SK-N-SH treated with all-trans-retinoic acid at 6 μM for 48 hours (cell line): Measurements from ENCODE around the gene TMEM45B.

Experiments used
- ATAC-seq: fragments of 200-7000 bp; cut with Tn5 transposase; 3 replicates; pipeline ENCODE4 v1.9.1; 2020; ENCODE audit warnings: mild to moderate bottlenecking, moderate library complexity
- BACH2 ChIP-seq: fragments of 250-450 bp; sonication (Bioruptor Pico); IDR thresholded peaks from 2 replicates; pipeline ENCODE4 v1.9.0; 2021; ENCODE audit warnings: mild to moderate bottlenecking, borderline replicate concordance
- GLIS3 ChIP-seq: fragments of 250-450 bp; sonication (Bioruptor Pico); IDR thresholded peaks from 2 replicates; pipeline ENCODE4 v1.5.0; 2020; ENCODE audit warnings: mild to moderate bottlenecking, moderate library complexity
- ISL1 ChIP-seq: fragments of 250-450 bp; sonication (Bioruptor Pico); IDR thresholded peaks from 2 replicates; pipeline ENCODE4 v2.1.2; 2022; ENCODE audit warnings: mild to moderate bottlenecking, moderate library complexity
- OSR1 ChIP-seq: fragments of 250-450 bp; sonication (Bioruptor Pico); IDR thresholded peaks from 2 replicates; pipeline ENCODE4 v1.8.0; 2022; ENCODE audit warnings: moderate library complexity, mild to moderate bottlenecking, inconsistent platforms
- PPARA ChIP-seq: fragments of 250-450 bp; sonication (Bioruptor Pico); IDR thresholded peaks from 2 replicates; pipeline ENCODE4 v1.5.0; 2020; ENCODE audit warnings: mild to moderate bottlenecking, borderline replicate concordance
- RARB ChIP-seq: fragments of 250-450 bp; sonication (Bioruptor Pico); IDR thresholded peaks from 2 replicates; pipeline ENCODE4 v1.8.0; 2021; ENCODE audit warnings: mild to moderate bottlenecking, moderate library complexity
- SNAI2 ChIP-seq: fragments of 250-450 bp; sonication (Bioruptor Pico); IDR thresholded peaks from 2 replicates; pipeline ENCODE4 v1.5.0; 2020; ENCODE audit warnings: mild to moderate bottlenecking, moderate library complexity
- TCF4 ChIP-seq: fragments of 250-450 bp; sonication (Bioruptor Pico); IDR thresholded peaks from 2 replicates; pipeline ENCODE4 v1.8.0; 2021; ENCODE audit warnings: mild to moderate bottlenecking, moderate library complexity, borderline replicate concordance
- TOX ChIP-seq: fragments of 250-450 bp; sonication (Bioruptor Pico); IDR thresholded peaks from 2 replicates; pipeline ENCODE4 v1.8.0; 2021; ENCODE audit warnings: mild to moderate bottlenecking, moderate library complexity, borderline replicate concordance
- ZC3H10 ChIP-seq: fragments of 250-450 bp; sonication (Bioruptor Pico); IDR thresholded peaks from 2 replicates; pipeline ENCODE4 v1.5.1; 2021; ENCODE audit warnings: mild to moderate bottlenecking, moderate library complexity
- ZFP3 ChIP-seq: fragments of 250-450 bp; sonication (Bioruptor Pico); IDR thresholded peaks from 2 replicates; pipeline ENCODE4 v1.5.0; 2020; ENCODE audit warnings: mild to moderate bottlenecking, moderate library complexity
- ZFP30 ChIP-seq: fragments of 450-650 bp; formaldehyde crosslinking; IDR thresholded peaks from 2 replicates; pipeline ENCODE4 v1.5.0; 2022; ENCODE audit warnings: mild to moderate bottlenecking, moderate library complexity
- ZNF8 ChIP-seq: fragments of 450-650 bp; formaldehyde crosslinking; IDR thresholded peaks from 2 replicates; pipeline ENCODE4 v1.5.0; 2020; ENCODE audit warnings: mild to moderate bottlenecking, moderate library complexity
- TF ChIP-seq, protein P1 (sequence below): fragments of 250-450 bp; sonication (Bioruptor Pico); IDR thresholded peaks from 2 replicates; pipeline ENCODE4 v1.8.0; 2020; ENCODE audit warnings: mild to moderate bottlenecking, moderate library complexity, borderline replicate concordance
- TF ChIP-seq, protein P2 (sequence below): fragments of 250-450 bp; sonication (Bioruptor Pico); IDR thresholded peaks from 2 replicates; pipeline ENCODE4 v1.5.0; 2020; ENCODE audit warnings: mild to moderate bottlenecking, moderate library complexity
- TF ChIP-seq, protein P3 (sequence below): fragments of 250-450 bp; sonication (Bioruptor Pico); IDR thresholded peaks from 2 replicates; pipeline ENCODE4 v1.5.1; 2020; ENCODE audit warnings: low read depth, mild to moderate bottlenecking, moderate library complexity
- TF ChIP-seq, protein P4 (sequence below): fragments of 250-450 bp; sonication (Bioruptor Pico); IDR thresholded peaks from 2 replicates; pipeline ENCODE4 v1.8.0; 2021; ENCODE audit warnings: low read depth, mild to moderate bottlenecking, moderate library complexity, borderline replicate concordance
- TF ChIP-seq, protein P5 (sequence below): fragments of 250-450 bp; sonication (Bioruptor Pico); IDR thresholded peaks from 2 replicates; pipeline ENCODE4 v1.5.1; 2021; ENCODE audit warnings: mild to moderate bottlenecking, moderate library complexity

The TMEM45B gene

DNA sequence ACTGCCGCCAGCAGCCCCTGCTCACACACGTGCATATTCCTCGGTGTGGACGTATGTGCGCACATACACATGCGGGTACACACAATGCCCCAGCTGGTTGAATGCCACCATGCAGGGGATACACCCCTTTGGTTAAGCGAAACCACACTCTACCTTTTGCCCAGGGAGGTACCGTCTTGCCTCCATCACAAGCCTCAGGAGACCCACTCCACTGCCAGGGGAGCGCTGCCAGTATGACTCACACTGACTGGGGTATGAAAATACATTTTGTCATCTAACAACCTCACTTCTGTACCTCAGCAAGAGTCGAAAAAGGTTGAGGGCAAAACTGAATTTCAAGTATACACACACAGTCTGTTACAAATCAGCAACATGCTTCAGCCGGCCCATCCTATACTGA is 39.4 kb downstream of the TMEM45B start:
- no peak; the same call in 2 of the 3 replicates for ATAC-seq

DNA sequence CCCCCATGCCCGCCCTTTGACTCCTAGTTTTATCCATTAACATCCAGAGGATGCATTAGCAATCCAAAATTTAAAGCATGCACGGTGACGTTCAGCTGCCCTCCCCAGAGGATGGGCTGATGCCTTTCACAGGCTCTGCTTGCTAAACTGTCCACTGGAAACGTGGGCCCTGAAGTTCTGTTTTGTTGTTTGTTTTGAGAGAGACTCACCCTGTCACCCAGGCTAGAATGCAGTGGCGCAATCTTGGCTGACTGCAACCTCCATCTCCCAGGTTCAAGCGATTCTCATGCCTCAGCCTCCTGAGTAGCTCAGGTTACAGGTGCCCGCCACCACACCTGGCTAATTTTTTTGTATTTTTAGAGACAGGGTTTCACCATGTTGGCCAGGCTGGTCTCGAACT is 40.4 kb downstream of the TMEM45B start:
- ATAC-seq, result no peak
- no peak for TF ChIP-seq OSR1 (CRISPR knock-in tag)
- TF ChIP-seq TCF4 (CRISPR knock-in tag), result no peak
- TF ChIP-seq ISL1 (CRISPR knock-in tag), result no peak
- TF ChIP-seq, protein P1, sequence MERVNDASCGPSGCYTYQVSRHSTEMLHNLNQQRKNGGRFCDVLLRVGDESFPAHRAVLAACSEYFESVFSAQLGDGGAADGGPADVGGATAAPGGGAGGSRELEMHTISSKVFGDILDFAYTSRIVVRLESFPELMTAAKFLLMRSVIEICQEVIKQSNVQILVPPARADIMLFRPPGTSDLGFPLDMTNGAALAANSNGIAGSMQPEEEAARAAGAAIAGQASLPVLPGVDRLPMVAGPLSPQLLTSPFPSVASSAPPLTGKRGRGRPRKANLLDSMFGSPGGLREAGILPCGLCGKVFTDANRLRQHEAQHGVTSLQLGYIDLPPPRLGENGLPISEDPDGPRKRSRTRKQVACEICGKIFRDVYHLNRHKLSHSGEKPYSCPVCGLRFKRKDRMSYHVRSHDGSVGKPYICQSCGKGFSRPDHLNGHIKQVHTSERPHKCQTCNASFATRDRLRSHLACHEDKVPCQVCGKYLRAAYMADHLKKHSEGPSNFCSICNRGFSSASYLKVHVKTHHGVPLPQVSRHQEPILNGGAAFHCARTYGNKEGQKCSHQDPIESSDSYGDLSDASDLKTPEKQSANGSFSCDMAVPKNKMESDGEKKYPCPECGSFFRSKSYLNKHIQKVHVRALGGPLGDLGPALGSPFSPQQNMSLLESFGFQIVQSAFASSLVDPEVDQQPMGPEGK (CRISPR knock-in tag), result no peak
- no peak for TF ChIP-seq ZNF8 (CRISPR knock-in tag)
- TF ChIP-seq, protein P2, sequence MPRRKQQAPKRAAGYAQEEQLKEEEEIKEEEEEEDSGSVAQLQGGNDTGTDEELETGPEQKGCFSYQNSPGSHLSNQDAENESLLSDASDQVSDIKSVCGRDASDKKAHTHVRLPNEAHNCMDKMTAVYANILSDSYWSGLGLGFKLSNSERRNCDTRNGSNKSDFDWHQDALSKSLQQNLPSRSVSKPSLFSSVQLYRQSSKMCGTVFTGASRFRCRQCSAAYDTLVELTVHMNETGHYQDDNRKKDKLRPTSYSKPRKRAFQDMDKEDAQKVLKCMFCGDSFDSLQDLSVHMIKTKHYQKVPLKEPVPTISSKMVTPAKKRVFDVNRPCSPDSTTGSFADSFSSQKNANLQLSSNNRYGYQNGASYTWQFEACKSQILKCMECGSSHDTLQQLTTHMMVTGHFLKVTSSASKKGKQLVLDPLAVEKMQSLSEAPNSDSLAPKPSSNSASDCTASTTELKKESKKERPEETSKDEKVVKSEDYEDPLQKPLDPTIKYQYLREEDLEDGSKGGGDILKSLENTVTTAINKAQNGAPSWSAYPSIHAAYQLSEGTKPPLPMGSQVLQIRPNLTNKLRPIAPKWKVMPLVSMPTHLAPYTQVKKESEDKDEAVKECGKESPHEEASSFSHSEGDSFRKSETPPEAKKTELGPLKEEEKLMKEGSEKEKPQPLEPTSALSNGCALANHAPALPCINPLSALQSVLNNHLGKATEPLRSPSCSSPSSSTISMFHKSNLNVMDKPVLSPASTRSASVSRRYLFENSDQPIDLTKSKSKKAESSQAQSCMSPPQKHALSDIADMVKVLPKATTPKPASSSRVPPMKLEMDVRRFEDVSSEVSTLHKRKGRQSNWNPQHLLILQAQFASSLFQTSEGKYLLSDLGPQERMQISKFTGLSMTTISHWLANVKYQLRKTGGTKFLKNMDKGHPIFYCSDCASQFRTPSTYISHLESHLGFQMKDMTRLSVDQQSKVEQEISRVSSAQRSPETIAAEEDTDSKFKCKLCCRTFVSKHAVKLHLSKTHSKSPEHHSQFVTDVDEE (CRISPR knock-in tag), result no peak
- TF ChIP-seq, protein P3, sequence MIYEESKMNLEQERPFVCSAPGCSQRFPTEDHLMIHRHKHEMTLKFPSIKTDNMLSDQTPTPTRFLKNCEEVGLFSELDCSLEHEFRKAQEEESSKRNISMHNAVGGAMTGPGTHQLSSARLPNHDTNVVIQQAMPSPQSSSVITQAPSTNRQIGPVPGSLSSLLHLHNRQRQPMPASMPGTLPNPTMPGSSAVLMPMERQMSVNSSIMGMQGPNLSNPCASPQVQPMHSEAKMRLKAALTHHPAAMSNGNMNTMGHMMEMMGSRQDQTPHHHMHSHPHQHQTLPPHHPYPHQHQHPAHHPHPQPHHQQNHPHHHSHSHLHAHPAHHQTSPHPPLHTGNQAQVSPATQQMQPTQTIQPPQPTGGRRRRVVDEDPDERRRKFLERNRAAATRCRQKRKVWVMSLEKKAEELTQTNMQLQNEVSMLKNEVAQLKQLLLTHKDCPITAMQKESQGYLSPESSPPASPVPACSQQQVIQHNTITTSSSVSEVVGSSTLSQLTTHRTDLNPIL (CRISPR knock-in tag), result no peak
- TF ChIP-seq RARB (CRISPR knock-in tag), result no peak
- no peak for TF ChIP-seq ZFP3 (CRISPR knock-in tag)
- no peak for TF ChIP-seq SNAI2 (CRISPR knock-in tag)

More for the DNA sequence above, 39.4 kb downstream of the TMEM45B start:
- TF ChIP-seq, protein P4, sequence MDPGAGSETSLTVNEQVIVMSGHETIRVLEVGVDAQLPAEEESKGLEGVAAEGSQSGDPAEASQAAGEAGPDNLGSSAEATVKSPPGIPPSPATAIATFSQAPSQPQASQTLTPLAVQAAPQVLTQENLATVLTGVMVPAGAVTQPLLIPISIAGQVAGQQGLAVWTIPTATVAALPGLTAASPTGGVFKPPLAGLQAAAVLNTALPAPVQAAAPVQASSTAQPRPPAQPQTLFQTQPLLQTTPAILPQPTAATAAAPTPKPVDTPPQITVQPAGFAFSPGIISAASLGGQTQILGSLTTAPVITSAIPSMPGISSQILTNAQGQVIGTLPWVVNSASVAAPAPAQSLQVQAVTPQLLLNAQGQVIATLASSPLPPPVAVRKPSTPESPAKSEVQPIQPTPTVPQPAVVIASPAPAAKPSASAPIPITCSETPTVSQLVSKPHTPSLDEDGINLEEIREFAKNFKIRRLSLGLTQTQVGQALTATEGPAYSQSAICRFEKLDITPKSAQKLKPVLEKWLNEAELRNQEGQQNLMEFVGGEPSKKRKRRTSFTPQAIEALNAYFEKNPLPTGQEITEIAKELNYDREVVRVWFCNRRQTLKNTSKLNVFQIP, result no peak
- TF ChIP-seq, protein P5, sequence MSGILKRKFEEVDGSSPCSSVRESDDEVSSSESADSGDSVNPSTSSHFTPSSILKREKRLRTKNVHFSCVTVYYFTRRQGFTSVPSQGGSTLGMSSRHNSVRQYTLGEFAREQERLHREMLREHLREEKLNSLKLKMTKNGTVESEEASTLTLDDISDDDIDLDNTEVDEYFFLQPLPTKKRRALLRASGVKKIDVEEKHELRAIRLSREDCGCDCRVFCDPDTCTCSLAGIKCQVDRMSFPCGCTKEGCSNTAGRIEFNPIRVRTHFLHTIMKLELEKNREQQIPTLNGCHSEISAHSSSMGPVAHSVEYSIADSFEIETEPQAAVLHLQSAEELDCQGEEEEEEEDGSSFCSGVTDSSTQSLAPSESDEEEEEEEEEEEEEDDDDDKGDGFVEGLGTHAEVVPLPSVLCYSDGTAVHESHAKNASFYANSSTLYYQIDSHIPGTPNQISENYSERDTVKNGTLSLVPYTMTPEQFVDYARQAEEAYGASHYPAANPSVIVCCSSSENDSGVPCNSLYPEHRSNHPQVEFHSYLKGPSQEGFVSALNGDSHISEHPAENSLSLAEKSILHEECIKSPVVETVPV (CRISPR knock-in tag), result no peak
- TF ChIP-seq ZC3H10 (no peak), OSR1 (CRISPR knock-in tag) (no peak), GLIS3 (no peak), TOX (CRISPR knock-in tag) (no peak), ISL1 (CRISPR knock-in tag) (no peak), BACH2 (CRISPR knock-in tag) (no peak), ZFP3 (CRISPR knock-in tag) (no peak), ZFP30 (CRISPR knock-in tag) (no peak), PPARA (CRISPR knock-in tag) (no peak), SNAI2 (CRISPR knock-in tag) (no peak)
- TF ChIP-seq, protein P2 (CRISPR knock-in tag), result no peak
- TF ChIP-seq, protein P1 (CRISPR knock-in tag), result no peak
